Gastrocnemius medialis (tissue), 4 donors: ENCODE measurements around the gene PLA2G5.

Source experiments
- POLR2A ChIP-seq, 2 donors: fragments of 450-650 bp; IDR thresholded peaks; one replicate each; pipeline ENCODE4 v1.6.1; 2017; ENCODE audit warnings: antibody characterized with exemption in 2 of 2, mild to moderate bottlenecking in 2 of 2, moderate library complexity in 2 of 2
- TF ChIP-seq, protein P1 (sequence below), 5 experiments: fragments of 450-650 bp in 3 of 5; fragments of 200-600 bp in 2 of 5; sonication (generic) in 2 of 5; IDR thresholded peaks in 4 of 5; conservative IDR thresholded peaks in 1 of 5; 1 replicate in 4 of 5; 2 replicates in 1 of 5; pipeline ENCODE4 v1.5.1; 2016 to 2019; ENCODE audit warnings: antibody characterized with exemption in 5 of 5, mild to moderate bottlenecking in 3 of 5, moderate library complexity in 3 of 5

DNA sequence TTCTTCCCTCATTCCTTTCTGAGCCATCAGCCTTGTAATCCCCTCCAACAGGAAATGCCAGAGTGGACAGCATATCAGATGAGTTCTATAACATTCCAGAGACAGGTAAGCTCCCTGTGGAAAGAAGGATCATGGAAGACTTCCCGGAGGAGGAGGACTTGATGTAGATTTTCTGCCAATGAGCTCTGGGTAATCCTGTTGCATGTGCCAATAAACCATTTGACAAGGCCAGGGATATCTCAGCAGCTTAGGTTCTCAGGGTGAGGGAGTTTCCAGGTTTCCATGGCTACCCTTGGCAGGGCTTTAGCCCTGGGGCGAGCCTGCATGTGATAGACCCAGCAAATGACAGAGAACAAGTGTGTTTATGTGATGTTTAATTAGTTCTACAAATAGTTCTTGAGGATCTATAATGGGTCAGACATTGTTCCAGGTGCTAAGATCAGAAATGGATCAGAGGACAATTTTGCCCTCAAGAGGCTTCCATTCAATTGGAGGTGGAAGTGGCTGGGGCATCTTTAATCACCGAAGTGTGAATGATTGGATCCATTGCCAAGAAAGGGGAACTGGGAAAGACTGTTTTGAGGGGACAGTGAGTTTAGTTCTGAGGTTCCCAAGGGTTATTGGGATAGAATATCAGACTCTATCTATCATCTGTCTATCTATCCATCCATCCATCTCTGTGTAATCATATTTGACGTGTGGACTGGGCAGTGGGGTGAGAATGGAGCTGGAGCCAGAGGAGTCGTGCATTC is 6.9 kb downstream of the PLA2G5 start:
- TF ChIP-seq, protein P1, sequence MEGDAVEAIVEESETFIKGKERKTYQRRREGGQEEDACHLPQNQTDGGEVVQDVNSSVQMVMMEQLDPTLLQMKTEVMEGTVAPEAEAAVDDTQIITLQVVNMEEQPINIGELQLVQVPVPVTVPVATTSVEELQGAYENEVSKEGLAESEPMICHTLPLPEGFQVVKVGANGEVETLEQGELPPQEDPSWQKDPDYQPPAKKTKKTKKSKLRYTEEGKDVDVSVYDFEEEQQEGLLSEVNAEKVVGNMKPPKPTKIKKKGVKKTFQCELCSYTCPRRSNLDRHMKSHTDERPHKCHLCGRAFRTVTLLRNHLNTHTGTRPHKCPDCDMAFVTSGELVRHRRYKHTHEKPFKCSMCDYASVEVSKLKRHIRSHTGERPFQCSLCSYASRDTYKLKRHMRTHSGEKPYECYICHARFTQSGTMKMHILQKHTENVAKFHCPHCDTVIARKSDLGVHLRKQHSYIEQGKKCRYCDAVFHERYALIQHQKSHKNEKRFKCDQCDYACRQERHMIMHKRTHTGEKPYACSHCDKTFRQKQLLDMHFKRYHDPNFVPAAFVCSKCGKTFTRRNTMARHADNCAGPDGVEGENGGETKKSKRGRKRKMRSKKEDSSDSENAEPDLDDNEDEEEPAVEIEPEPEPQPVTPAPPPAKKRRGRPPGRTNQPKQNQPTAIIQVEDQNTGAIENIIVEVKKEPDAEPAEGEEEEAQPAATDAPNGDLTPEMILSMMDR (IDR thresholded peaks at IDR 0.05 in 4 of 5, conservative IDR thresholded peaks at IDR 0.05 in 1 of 5): no peak
- no peak for TF ChIP-seq POLR2A (IDR thresholded peaks at IDR 0.05)
